Smooth muscle cell (in vitro differentiated cells): ENCODE measurements around the gene IRX5. TPM values are rescaled to one million over a fixed set of nuclear protein-coding genes. Genes with fewer than 3 reads are reported as not detected.

Experiments
- DNase-seq: peaks from one replicate; lab custom pipeline; 2025; ENCODE audit not compliant: unreplicated experiment; lab: John Stamatoyannopoulos, UW
- H2AFZ ChIP-seq: fragments of 200-600 bp; sonication (generic); 2 replicates; pipeline ENCODE4 v1.6.0; 2016; ENCODE audit warnings: antibody characterized with exemption, low read depth, mild to moderate bottlenecking
- H3F3A ChIP-seq: fragments of 200-600 bp; sonication (generic); 2 replicates; pipeline ENCODE4 v1.6.0; 2017; ENCODE audit warnings: antibody characterized with exemption, low read depth
- H3K27ac ChIP-seq: fragments of 200-600 bp; sonication (generic); 2 replicates; pipeline ENCODE4 v1.5.1; 2016; ENCODE audit warnings: low read depth, mild to moderate bottlenecking
- H3K27me3 ChIP-seq: fragments of 200-600 bp; sonication (generic); 2 replicates; pipeline ENCODE4 v1.6.1; 2016; ENCODE audit warnings: low read depth, mild to moderate bottlenecking
- H3K36me3 ChIP-seq: fragments of 200-600 bp; sonication (generic); 2 replicates; pipeline ENCODE4 v1.5.1; 2016; ENCODE audit warnings: low read depth
- H3K4me1 ChIP-seq: fragments of 200-600 bp; sonication (generic); 2 replicates; pipeline ENCODE4 v1.5.1; 2016; ENCODE audit warnings: low read depth
- H3K4me2 ChIP-seq: fragments of 200-600 bp; sonication (generic); 2 replicates; pipeline ENCODE4 v1.6.0; 2016; ENCODE audit warnings: mild to moderate bottlenecking
- H3K4me3 ChIP-seq: fragments of 200-600 bp; sonication (generic); 2 replicates; pipeline ENCODE4 v1.5.1; 2016; ENCODE audit warnings: mild to moderate bottlenecking
- H3K79me2 ChIP-seq: fragments of 200-600 bp; sonication (generic); 2 replicates; pipeline ENCODE4 v1.6.0; 2016; ENCODE audit warnings: low read depth, mild to moderate bottlenecking
- H3K9ac ChIP-seq: fragments of 200-600 bp; sonication (generic); 2 replicates; pipeline ENCODE4 v1.6.0; 2016; ENCODE audit warnings: low read depth
- H3K9me3 ChIP-seq: fragments of 200-600 bp; sonication (generic); replicated peaks from 2 replicates; pipeline ENCODE4 v1.5.1; 2016; ENCODE audit warnings: low read depth
- H4K20me1 ChIP-seq: fragments of 200-600 bp; sonication (generic); 2 replicates; pipeline ENCODE4 v1.6.0; 2016; ENCODE audit warnings: low read depth
- whole genome bisulfite sequencing: methylation state at CpG from one replicate; pipeline ENCODE4 v1.1.7; 2016; ENCODE audit warnings: low lambda C conversion rate; 5-methylcytosine and 5-hydroxymethylcytosine counted together
- polyA plus RNA-seq: library from polyadenylated mRNA; unstranded; fragments of >200 nt; fragmentation: Nextera tagmentation; extraction: Ambion mirVana; gene quantifications from 2 replicates; pipeline ENCODE4 v1.2.1, GENCODE V29; 2016
- total RNA-seq: library from RNA; depleted of rRNA; stranded (reverse); fragments of >200 nt; gene quantifications from 2 replicates; pipeline ENCODE4 v1.2.3, GENCODE V29; 2014
- TF ChIP-seq, protein P1 (sequence below): fragments of 200-600 bp; sonication (generic); IDR thresholded peaks from 2 replicates; pipeline ENCODE4 v1.5.1; 2017; ENCODE audit warnings: borderline replicate concordance, mild to moderate bottlenecking, antibody characterized with exemption; ENCODE audit not compliant: insufficient read depth, poor library complexity, severe bottlenecking

Gene IRX5
- total and polyA plus RNA-seq, 2 experiments from 2014 or later = 1.5 to 2.7 TPM

GRCh38 chr16:54886078-54886477 lies 44.6 kb upstream of the IRX5 start:
- no peak overlapping the region for H3K9ac ChIP-seq
- TF ChIP-seq, protein P1, sequence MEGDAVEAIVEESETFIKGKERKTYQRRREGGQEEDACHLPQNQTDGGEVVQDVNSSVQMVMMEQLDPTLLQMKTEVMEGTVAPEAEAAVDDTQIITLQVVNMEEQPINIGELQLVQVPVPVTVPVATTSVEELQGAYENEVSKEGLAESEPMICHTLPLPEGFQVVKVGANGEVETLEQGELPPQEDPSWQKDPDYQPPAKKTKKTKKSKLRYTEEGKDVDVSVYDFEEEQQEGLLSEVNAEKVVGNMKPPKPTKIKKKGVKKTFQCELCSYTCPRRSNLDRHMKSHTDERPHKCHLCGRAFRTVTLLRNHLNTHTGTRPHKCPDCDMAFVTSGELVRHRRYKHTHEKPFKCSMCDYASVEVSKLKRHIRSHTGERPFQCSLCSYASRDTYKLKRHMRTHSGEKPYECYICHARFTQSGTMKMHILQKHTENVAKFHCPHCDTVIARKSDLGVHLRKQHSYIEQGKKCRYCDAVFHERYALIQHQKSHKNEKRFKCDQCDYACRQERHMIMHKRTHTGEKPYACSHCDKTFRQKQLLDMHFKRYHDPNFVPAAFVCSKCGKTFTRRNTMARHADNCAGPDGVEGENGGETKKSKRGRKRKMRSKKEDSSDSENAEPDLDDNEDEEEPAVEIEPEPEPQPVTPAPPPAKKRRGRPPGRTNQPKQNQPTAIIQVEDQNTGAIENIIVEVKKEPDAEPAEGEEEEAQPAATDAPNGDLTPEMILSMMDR = no peak
- no peak for DNase-seq
- H3K27me3 ChIP-seq = no peaks in the 10 kb centered on the region
- H3K79me2 ChIP-seq = no peaks in the 10 kb centered on the region
- no peak overlapping the region for H2AFZ ChIP-seq
- 80% methylated on average over 2 of the region's 2 CpGs for WGBS
- no peaks in the 10 kb centered on the region for H3K36me3 ChIP-seq
- H3F3A ChIP-seq = no peaks in the 10 kb centered on the region
- H3K27ac ChIP-seq = no peak overlapping the region
- no peaks in the 10 kb centered on the region for H3K4me1 ChIP-seq
- H3K9me3 ChIP-seq = no peaks in the 10 kb centered on the region
- H3K4me3 ChIP-seq = no peak overlapping the region
- H3K4me2 ChIP-seq = no peak overlapping the region
- no peaks in the 10 kb centered on the region for H4K20me1 ChIP-seq

DNA sequence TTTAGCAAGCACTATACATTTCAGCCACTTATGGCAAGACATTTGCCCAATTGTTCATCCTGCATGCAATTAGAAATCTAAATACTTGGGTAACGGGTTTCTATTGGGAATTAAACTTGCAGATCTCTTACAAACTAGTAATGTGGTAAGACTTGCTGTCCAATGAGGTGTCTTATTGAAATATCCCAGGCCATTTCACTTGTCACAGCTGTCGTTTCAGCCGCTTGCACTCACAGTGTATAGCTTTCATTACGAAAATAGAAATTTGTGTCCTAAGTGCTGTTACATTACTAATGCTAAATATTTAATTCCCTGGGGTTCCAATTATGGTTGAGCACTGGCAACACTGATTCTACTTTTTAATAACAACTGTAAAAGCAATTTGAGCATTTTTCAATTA lies 40.3 kb upstream of the IRX5 start:
- H4K20me1 ChIP-seq = no peaks in the 10 kb centered on the region
- H3K27ac ChIP-seq = no peak overlapping the region

GRCh38 chr16:54891346-54891745 lies 39.3 kb upstream of the IRX5 start:
- Histone ChIP-seq H3K36me3 (no peaks in the 10 kb centered on the region), H3K9ac (no peak overlapping the region), H3K27me3 (no peaks in the 10 kb centered on the region), H3K9me3 (no peaks in the 10 kb centered on the region), H3K4me1 (no peaks in the 10 kb centered on the region), H3K27ac (no peak overlapping the region), H3K4me3 (no peak overlapping the region), H3K79me2 (no peaks in the 10 kb centered on the region), H2AFZ (no peak overlapping the region), H4K20me1 (no peaks in the 10 kb centered on the region), H3K4me2 (no peak overlapping the region), H3F3A (no peaks in the 10 kb centered on the region)
- TF ChIP-seq, protein P1 = no peak
- DNase-seq = no peak
- WGBS = 79% methylated on average over 4 of the region's 4 CpGs

More for the DNA sequence above, 40.3 kb upstream of the IRX5 start:
- Histone ChIP-seq H3K9me3 (no peaks in the 10 kb centered on the region), H3K4me1 (no peaks in the 10 kb centered on the region), H3K9ac (no peak overlapping the region), H3K36me3 (no peaks in the 10 kb centered on the region), H3F3A (no peaks in the 10 kb centered on the region), H3K79me2 (no peaks in the 10 kb centered on the region), H3K4me3 (no peak overlapping the region), H2AFZ (no peak overlapping the region), H3K4me2 (no peak overlapping the region), H3K27me3 (no peaks in the 10 kb centered on the region)
- TF ChIP-seq, protein P1 = no peak
- 80% methylated on average over 4 of the region's 4 CpGs for WGBS
- DNase-seq = no peak

- H3K9me3 ChIP-seq = no peaks in the 10 kb centered on the region
- H3K9ac ChIP-seq = no peak overlapping the region
- TF ChIP-seq, protein P1 = no peak
- H3K36me3 ChIP-seq = no peaks in the 10 kb centered on the region
- no peaks in the 10 kb centered on the region for H4K20me1 ChIP-seq
- DNase-seq = no peak
- no peak overlapping the region for H3K4me2 ChIP-seq
- no peak overlapping the region for H2AFZ ChIP-seq
- no peaks in the 10 kb centered on the region for H3K79me2 ChIP-seq
- H3K4me1 ChIP-seq = no peaks in the 10 kb centered on the region
- no peak overlapping the region for H3K27ac ChIP-seq
- no peaks in the 10 kb centered on the region for H3K27me3 ChIP-seq
- H3K4me3 ChIP-seq = no peak overlapping the region
- 95% methylated on average over 6 of the region's 6 CpGs for WGBS
- no peaks in the 10 kb centered on the region for H3F3A ChIP-seq
Observed at GRCh38 chr16:54892981-54893380, 37.7 kb upstream of the IRX5 start.
